GM18867 (cell line): ENCODE measurements around the gene SIGLEC9.

Experiments used
- ATAC-seq: cut with Tn5 transposase; IDR thresholded peaks from one replicate; pipeline ENCODE4 v1.9.1; 2021; ENCODE audit warnings: mild to moderate bottlenecking, moderate library complexity; ENCODE audit not compliant: unreplicated experiment

Gene SIGLEC9

GRCh38 chr19:51096473-51097165 is 28.1 kb upstream of the SIGLEC9 start:
- no peak for ATAC-seq

- ATAC-seq: no peak
Observed at GRCh38 chr19:51097166-51097738, 27.5 kb upstream of the SIGLEC9 start.

- ATAC-seq: no peak
Observed at GRCh38 chr19:51097796-51098195, 26.9 kb upstream of the SIGLEC9 start.

GRCh38 chr19:51098365-51099046 is 26.2 kb upstream of the SIGLEC9 start:
- ATAC-seq: no peak

- ATAC-seq: no peak
Observed at GRCh38 chr19:51099047-51099382, 25.7 kb upstream of the SIGLEC9 start.

- no peak for ATAC-seq
Observed at GRCh38 chr19:51100601-51101000, 24.1 kb upstream of the SIGLEC9 start.

- no peak for ATAC-seq
Observed at GRCh38 chr19:51101171-51101865, 23.4 kb upstream of the SIGLEC9 start.

GRCh38 chr19:51102991-51103390 is 21.7 kb upstream of the SIGLEC9 start:
- ATAC-seq: no peak

- ATAC-seq: no peak
Observed at GRCh38 chr19:51103926-51104341, 20.8 kb upstream of the SIGLEC9 start.

- peak; percentile 5 for ATAC-seq
Observed at GRCh38 chr19:51107406-51108065, 17.2 kb upstream of the SIGLEC9 start.

- peak; percentile 89 for ATAC-seq
Observed at GRCh38 chr19:51108066-51108804, 16.5 kb upstream of the SIGLEC9 start, which contains the start of gene CTU1. Gene CTU1, minus strand, starts transcription at chr19:51108409. Its CDS starts 3,840 bp downstream, at chr19:51104569.

- peak; percentile 40 for ATAC-seq
Observed at GRCh38 chr19:51108805-51109146, 15.9 kb upstream of the SIGLEC9 start.

- ATAC-seq: no peak
Observed at GRCh38 chr19:51110666-51110971, 14.1 kb upstream of the SIGLEC9 start.

GRCh38 chr19:51111606-51112005 is 13.1 kb upstream of the SIGLEC9 start:
- ATAC-seq: no peak

- no peak for ATAC-seq
Observed at GRCh38 chr19:51114087-51114729, 10.5 kb upstream of the SIGLEC9 start.

GRCh38 chr19:51116736-51117286 is 7.9 kb upstream of the SIGLEC9 start:
- ATAC-seq: no peak

GRCh38 chr19:51119101-51119500 is 5.6 kb upstream of the SIGLEC9 start:
- no peak for ATAC-seq

GRCh38 chr19:51119611-51120010 is 5.1 kb upstream of the SIGLEC9 start:
- ATAC-seq: no peak

GRCh38 chr19:51120160-51120559 is 4.5 kb upstream of the SIGLEC9 start:
- no peak for ATAC-seq

GRCh38 chr19:51121257-51121656 is 3.4 kb upstream of the SIGLEC9 start:
- no peak for ATAC-seq
